Esophagus muscularis mucosa (tissue), 4 donors: Measurements from ENCODE around the gene GNAZ. TPM values are rescaled to one million over a fixed set of nuclear protein-coding genes. Genes with fewer than 3 reads are reported as not detected.

Experiments
- DNase-seq: peaks from one replicate; pipeline ENCODE4 v3.0.0-alpha.2; 2017; ENCODE audit errors: extremely low spot score
- H3K27ac ChIP-seq, 4 donors: fragments of 200-600 bp; sonication (generic); replicated peaks in 1 of 4; 1 replicate in 3 of 4; 2 replicates in 1 of 4; pipeline ENCODE4 v1.5.1; 2016 to 2019; ENCODE audit warnings: mild to moderate bottlenecking in 1 of 4
- H3K27me3 ChIP-seq, 4 donors: fragments of 200-600 bp; sonication (generic); one replicate each; pipeline versions ENCODE4 v1.5.1 to v1.6.0; 2016 to 2019
- H3K36me3 ChIP-seq, 4 donors: fragments of 200-600 bp; sonication (generic); one replicate each; pipeline ENCODE4 v1.5.1; 2016 to 2019
- H3K4me1 ChIP-seq, 4 donors: fragments of 200-600 bp; sonication (generic); one replicate each; pipeline ENCODE4 v1.5.1; 2016 to 2019
- H3K4me3 ChIP-seq, 4 donors: fragments of 200-600 bp; sonication (generic); 1 replicate in 2 of 4; 2 replicates in 2 of 4; pipeline ENCODE4 v1.5.1; 2016 to 2019; ENCODE audit warnings: mild to moderate bottlenecking in 4 of 4, moderate library complexity in 1 of 4
- H3K9me3 ChIP-seq, 4 donors: fragments of 200-600 bp; sonication (generic); 1 replicate in 3 of 4; 2 replicates in 1 of 4; pipeline ENCODE4 v1.5.1; 2016 to 2019
- EP300 ChIP-seq: sonication (generic); formaldehyde crosslinking; IDR thresholded peaks from one replicate; pipeline ENCODE4 v1.6.1; 2017; ENCODE audit warnings: antibody characterized with exemption
- POLR2A ChIP-seq: fragments of 450-650 bp; IDR thresholded peaks from one replicate; pipeline ENCODE4 v1.6.1; 2017; ENCODE audit warnings: antibody characterized with exemption, moderate library complexity, mild to moderate bottlenecking, low read depth
- POLR2AphosphoS5 ChIP-seq, 2 donors: sonication (generic); formaldehyde crosslinking; IDR thresholded peaks; one replicate each; pipeline ENCODE4 v1.6.1; 2017; ENCODE audit warnings: antibody characterized with exemption in 2 of 2
- WGBS: methylation state at CpG from one replicate; pipeline ENCODE4 v1.1.5; 2018; 5-methylcytosine and 5-hydroxymethylcytosine counted together
- intact Hi-C: fragments of 100-400 bp; cut with DNase I; formaldehyde crosslinking; loops from one replicate; pipeline ENCODE4 v1.15.1; 2023
- total RNA-seq, 4 donors: library from RNA; depleted of rRNA; stranded (reverse); fragments of >200 nt; gene quantifications; one replicate each; pipeline versions ENCODE4 v1.1.0 to v1.2.1, GENCODE V29; 2016
- TF ChIP-seq, protein P1 (sequence below), 3 experiments: fragments of 200-600 bp in 2 of 3; fragments of 450-650 bp in 1 of 3; sonication (generic) in 2 of 3; IDR thresholded peaks; one replicate each; pipeline ENCODE4 v1.5.1; 2017 to 2019; ENCODE audit warnings: antibody characterized with exemption in 3 of 3, mild to moderate bottlenecking in 2 of 3, moderate library complexity in 1 of 3

Gene GNAZ
- total RNA-seq, 4 donors from 2014 or later: 51.7 to 79.5 (median 64.6) TPM

DNA sequence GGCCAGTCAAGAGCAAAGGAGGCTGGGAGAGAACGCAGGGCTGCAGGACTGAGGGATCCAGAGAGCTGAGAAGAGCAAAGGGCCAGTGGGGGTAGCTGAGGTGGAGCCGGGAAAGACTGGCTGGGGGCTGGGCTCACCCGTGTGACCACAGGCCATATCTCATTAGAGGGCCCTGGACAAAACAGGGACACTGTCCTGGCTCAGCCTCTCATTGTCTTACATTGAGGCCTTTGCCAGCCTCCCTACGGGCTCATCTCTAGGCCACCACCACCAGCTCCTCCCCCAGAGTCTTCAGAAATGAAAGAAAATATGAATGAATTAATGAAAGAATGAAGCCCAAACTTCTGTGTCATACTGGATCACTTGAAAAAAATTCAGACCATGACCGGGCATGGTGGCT is 84.1 kb downstream of the GNAZ start:
- no peak for TF ChIP-seq EP300
- TF ChIP-seq, protein P1, sequence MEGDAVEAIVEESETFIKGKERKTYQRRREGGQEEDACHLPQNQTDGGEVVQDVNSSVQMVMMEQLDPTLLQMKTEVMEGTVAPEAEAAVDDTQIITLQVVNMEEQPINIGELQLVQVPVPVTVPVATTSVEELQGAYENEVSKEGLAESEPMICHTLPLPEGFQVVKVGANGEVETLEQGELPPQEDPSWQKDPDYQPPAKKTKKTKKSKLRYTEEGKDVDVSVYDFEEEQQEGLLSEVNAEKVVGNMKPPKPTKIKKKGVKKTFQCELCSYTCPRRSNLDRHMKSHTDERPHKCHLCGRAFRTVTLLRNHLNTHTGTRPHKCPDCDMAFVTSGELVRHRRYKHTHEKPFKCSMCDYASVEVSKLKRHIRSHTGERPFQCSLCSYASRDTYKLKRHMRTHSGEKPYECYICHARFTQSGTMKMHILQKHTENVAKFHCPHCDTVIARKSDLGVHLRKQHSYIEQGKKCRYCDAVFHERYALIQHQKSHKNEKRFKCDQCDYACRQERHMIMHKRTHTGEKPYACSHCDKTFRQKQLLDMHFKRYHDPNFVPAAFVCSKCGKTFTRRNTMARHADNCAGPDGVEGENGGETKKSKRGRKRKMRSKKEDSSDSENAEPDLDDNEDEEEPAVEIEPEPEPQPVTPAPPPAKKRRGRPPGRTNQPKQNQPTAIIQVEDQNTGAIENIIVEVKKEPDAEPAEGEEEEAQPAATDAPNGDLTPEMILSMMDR (IDR thresholded peaks at IDR 0.05): no peak
- no peak for TF ChIP-seq POLR2A
- no peak for TF ChIP-seq POLR2AphosphoS5 (IDR thresholded peaks at IDR 0.05)
- no peak overlapping the region for H3K27ac ChIP-seq
- peaks cover 0 to 79% (median 27%) of the 10 kb centered on the region in 4 donors for H3K36me3 ChIP-seq
- H3K4me1 ChIP-seq: no peaks in the 10 kb centered on the region
- H3K9me3 ChIP-seq: no peaks in the 10 kb centered on the region
- intact Hi-C loops: no loop called here
- DNase-seq: no peak
- no peaks in the 10 kb centered on the region for H3K27me3 ChIP-seq
- no peak overlapping the region for H3K4me3 ChIP-seq
- WGBS: 93% methylated on average over 5 of the region's 5 CpGs

DNA sequence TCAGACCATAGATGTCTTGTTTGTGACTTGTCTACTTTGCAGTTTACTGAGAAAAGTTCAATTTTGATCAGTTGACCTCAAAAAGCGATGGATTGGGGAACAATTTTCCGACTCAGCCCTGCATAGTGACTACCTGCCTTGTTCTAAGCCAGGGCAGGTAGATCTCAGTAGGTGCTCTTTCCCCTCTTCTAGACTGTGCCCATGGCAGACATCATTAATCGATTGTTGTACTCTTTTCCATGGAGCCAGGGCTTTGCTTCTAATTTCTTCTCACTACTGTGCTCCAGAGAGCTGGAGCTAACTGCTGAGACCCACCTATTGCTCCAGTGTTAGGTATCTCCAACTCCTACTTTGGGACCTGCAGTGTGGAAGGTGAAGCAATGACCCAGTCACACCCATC is 84.8 kb downstream of the GNAZ start:
- H3K4me3 ChIP-seq: no peak overlapping the region
- H3K27me3 ChIP-seq: no peaks in the 10 kb centered on the region
- no peak overlapping the region for H3K27ac ChIP-seq
- no peaks in the 10 kb centered on the region for H3K4me1 ChIP-seq
- intact Hi-C loops: no loop called here
- peaks cover 0 to 79% (median 25%) of the 10 kb centered on the region in 4 donors for H3K36me3 ChIP-seq
- WGBS: 98% methylated on average over 3 of the region's 3 CpGs
- no peak for DNase-seq
- H3K9me3 ChIP-seq: no peaks in the 10 kb centered on the region
- TF ChIP-seq EP300 (no peak), POLR2AphosphoS5 (IDR thresholded peaks at IDR 0.05) (no peak), POLR2A (no peak)
- TF ChIP-seq, protein P1 (IDR thresholded peaks at IDR 0.05): no peak

DNA sequence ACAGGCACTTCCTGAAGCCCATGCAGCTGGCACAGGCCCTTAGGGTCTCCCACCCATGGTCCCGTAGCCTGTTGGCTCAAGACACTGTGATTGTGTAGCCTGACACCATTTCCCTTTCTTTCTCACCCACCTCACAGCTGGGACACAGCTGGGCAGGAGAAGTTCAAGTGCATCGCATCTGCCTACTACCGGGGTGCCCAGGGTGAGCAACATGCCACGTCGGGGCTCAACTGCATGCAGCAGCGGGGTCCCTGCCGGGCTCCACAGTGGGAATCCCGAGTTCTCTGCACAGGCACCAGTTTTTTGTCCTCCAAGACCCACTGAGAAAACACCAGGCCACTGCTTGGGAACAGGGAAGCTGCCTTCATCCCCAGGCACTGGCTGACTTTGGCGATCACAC is 85.5 kb downstream of the GNAZ start:
- no peak for DNase-seq
- 92% methylated on average over 9 of the region's 9 CpGs for WGBS
- no peak overlapping the region for H3K27ac ChIP-seq
- no peak overlapping the region for H3K4me3 ChIP-seq
- H3K36me3 ChIP-seq: peaks cover 0 to 79% (median 24%) of the 10 kb centered on the region in 4 donors
- intact Hi-C loops: no loop called here
- TF ChIP-seq EP300: no peak
- TF ChIP-seq, protein P1 (IDR thresholded peaks at IDR 0.05): no peak
- no peaks in the 10 kb centered on the region for H3K4me1 ChIP-seq
- no peaks in the 10 kb centered on the region for H3K27me3 ChIP-seq
- H3K9me3 ChIP-seq: no peaks in the 10 kb centered on the region

DNA sequence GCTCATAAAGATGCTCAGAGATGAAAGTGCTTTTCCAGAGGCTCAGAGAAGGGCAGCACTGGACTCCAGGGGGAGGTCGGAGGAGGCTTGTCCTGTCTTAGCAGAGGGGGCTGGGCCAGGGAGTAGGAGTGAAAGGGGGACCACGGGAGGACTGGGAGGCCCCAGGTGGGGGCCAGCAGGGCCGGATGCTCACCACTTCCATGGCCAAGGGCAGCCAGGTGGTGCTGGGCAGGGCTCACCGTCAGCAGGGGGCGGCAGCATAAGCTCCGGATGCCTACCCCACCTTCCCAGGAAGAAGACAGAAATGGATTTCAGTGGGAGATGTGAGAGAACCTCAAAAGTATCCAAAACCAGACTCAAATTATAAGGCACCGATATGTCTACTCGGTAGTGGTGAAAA is 86.0 kb downstream of the GNAZ start:
- WGBS: 62% methylated on average over 8 of the region's 8 CpGs
- H3K4me3 ChIP-seq: no peak overlapping the region
- intact Hi-C loops: no loop called here
- no peak overlapping the region for H3K27ac ChIP-seq
- H3K4me1 ChIP-seq: no peaks in the 10 kb centered on the region
- no peaks in the 10 kb centered on the region for H3K9me3 ChIP-seq
- TF ChIP-seq, protein P1 (IDR thresholded peaks at IDR 0.05): no peak
- TF ChIP-seq EP300 (no peak), POLR2AphosphoS5 (IDR thresholded peaks at IDR 0.05) (no peak), POLR2A (no peak)
- H3K27me3 ChIP-seq: no peaks in the 10 kb centered on the region
- H3K36me3 ChIP-seq: peaks cover 0 to 79% (median 24%) of the 10 kb centered on the region in 4 donors
- no peak for DNase-seq
